ENCODE measurements around the gene LIPG. TPM values are rescaled to one million over a fixed set of nuclear protein-coding genes. Genes with fewer than 3 reads are reported as not detected.

Gene LIPG
- total and polyA plus RNA-seq, 2 experiments from 2014 or later = 43.4 to 85.2 TPM

DNA sequence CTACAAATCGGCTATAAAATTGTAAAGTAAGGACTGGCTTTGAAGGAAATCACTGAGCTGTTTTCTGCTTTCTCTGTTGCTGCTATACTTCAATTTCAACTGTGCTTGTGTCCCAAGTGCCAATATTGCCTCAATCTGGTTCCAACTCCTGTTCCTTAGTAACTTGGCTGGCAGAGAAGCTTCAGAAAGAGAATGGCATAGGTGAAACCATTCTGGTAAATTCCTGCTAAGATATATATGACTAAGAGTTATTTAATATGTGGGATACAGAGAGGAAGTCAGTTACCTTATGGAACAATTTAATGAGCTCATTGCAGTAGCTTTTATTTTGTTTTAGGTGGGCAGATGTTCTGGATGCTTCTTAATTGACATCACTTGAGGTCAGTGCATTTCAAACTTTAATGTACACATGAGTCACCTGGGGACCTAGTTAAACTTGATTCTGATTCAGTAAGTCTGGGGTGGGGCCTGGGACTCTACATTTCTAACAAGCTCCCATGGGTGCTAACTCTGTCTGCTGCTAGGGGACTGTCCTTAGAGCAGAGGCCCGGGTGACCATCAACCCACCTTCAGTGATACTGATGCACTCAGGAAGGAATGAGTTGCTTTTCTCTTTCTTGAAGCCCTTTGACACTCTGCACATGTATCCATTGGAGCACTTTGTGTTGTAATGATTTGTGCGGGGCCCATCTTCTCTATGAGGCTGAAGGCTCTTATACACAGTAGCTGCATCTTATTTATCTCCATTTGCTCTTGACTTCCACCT is 47.6 kb downstream of the LIPG start:
- Histone ChIP-seq H3K4me1 (ENCODE audit: insufficient read depth) (peaks cover 7% of the 10 kb centered on the region), H4K20me1 (ENCODE audit: insufficient read depth, poor library complexity, severe bottlenecking) (no peaks in the 10 kb centered on the region), H3K27ac (no peak overlapping the region), H3K79me2 (no peaks in the 10 kb centered on the region), H3K4me2 (no peak overlapping the region), H3K36me3 (replicated peaks; ENCODE audit: insufficient read depth, low read depth) (no peaks in the 10 kb centered on the region), H2AFZ (no peak overlapping the region), H3K9me2 (replicated peaks; ENCODE audit: insufficient read depth) (no peaks in the 10 kb centered on the region), H3K4me3 (no peak overlapping the region), H3K9me3 (ENCODE audit: low read depth) (no peaks in the 10 kb centered on the region), H3K27me3 (no peaks in the 10 kb centered on the region)
- no peak for TF ChIP-seq EZH2phosphoT487 (IDR thresholded peaks at IDR 0.05; ENCODE audit: low read depth, severe bottlenecking, unreplicated experiment)
- TF ChIP-seq EZH2 (IDR thresholded peaks at IDR 0.05; ENCODE audit: borderline replicate concordance) = no peak
- TF ChIP-seq, protein P1, sequence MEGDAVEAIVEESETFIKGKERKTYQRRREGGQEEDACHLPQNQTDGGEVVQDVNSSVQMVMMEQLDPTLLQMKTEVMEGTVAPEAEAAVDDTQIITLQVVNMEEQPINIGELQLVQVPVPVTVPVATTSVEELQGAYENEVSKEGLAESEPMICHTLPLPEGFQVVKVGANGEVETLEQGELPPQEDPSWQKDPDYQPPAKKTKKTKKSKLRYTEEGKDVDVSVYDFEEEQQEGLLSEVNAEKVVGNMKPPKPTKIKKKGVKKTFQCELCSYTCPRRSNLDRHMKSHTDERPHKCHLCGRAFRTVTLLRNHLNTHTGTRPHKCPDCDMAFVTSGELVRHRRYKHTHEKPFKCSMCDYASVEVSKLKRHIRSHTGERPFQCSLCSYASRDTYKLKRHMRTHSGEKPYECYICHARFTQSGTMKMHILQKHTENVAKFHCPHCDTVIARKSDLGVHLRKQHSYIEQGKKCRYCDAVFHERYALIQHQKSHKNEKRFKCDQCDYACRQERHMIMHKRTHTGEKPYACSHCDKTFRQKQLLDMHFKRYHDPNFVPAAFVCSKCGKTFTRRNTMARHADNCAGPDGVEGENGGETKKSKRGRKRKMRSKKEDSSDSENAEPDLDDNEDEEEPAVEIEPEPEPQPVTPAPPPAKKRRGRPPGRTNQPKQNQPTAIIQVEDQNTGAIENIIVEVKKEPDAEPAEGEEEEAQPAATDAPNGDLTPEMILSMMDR (IDR thresholded peaks at IDR 0.05; ENCODE audit: poor library complexity) = no peak
- DNase-seq (ENCODE audit: low spot score) = no peak
- WGBS (ENCODE audit: low lambda C conversion rate, missing lambda C conversion rate) = 96% methylated on average over 2 of the region's 3 CpGs

DNA sequence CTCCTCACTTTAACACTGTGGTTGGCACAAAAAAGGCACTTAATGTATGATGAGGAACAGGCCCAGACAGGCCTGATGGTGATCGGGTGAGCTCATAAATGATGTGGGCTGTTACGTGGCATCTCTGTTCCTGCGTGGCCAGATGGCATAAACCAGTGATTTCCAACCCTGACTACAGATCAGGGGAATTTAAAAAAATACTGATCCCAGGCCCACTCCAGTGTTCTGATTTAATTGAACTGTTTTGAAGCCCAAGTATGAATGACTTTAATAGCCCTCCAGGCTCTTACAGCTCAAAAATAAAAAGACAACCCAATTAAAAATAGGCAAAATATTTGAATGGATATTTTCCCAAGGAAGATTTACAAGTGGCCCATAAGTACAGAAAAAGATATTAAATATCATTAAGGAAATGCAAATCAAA is 48.2 kb downstream of the LIPG start:
- H3K27ac ChIP-seq = no peak overlapping the region
- no peaks in the 10 kb centered on the region for H3K27me3 ChIP-seq
- H4K20me1 ChIP-seq (ENCODE audit: insufficient read depth, poor library complexity, severe bottlenecking) = no peaks in the 10 kb centered on the region
- no peak for DNase-seq (ENCODE audit: low spot score)
- H3K9me2 ChIP-seq (replicated peaks; ENCODE audit: insufficient read depth) = no peaks in the 10 kb centered on the region
- no peak overlapping the region for H3K4me2 ChIP-seq
- no peak for TF ChIP-seq EZH2 (IDR thresholded peaks at IDR 0.05; ENCODE audit: borderline replicate concordance)
- TF ChIP-seq EZH2phosphoT487 (IDR thresholded peaks at IDR 0.05; ENCODE audit: low read depth, severe bottlenecking, unreplicated experiment) = no peak
- TF ChIP-seq, protein P1 (IDR thresholded peaks at IDR 0.05; ENCODE audit: poor library complexity) = no peak
- 89% methylated on average over 3 of the region's 3 CpGs for WGBS (ENCODE audit: low lambda C conversion rate, missing lambda C conversion rate)
- no peak overlapping the region for H2AFZ ChIP-seq
- H3K79me2 ChIP-seq = no peaks in the 10 kb centered on the region
- no peak overlapping the region for H3K4me3 ChIP-seq
- no peaks in the 10 kb centered on the region for H3K36me3 ChIP-seq (replicated peaks; ENCODE audit: insufficient read depth, low read depth)
- peaks cover 7% of the 10 kb centered on the region for H3K4me1 ChIP-seq (ENCODE audit: insufficient read depth)
- H3K9me3 ChIP-seq (ENCODE audit: low read depth) = no peaks in the 10 kb centered on the region

DNA sequence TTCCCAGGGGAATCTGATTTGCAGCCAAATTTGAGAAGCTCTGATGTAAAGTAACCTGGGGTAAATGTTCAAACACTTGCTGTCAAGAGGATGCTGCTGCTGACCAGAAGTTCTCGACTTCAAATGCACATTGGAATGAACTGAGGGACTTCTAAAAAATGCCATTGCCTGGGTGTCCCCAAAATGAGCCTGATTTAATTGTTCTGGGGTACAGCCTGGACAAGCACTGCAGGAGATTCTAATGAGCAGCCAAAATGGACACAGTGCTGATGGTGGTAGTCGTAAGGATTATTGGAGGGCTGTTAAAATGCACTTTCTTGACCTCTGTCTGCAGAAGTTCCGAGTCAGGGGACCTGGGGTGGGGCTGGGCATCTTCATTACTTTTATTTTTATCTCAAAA is 49.5 kb downstream of the LIPG start:
- no peak overlapping the region for H3K27ac ChIP-seq
- H4K20me1 ChIP-seq (ENCODE audit: insufficient read depth, poor library complexity, severe bottlenecking) = no peaks in the 10 kb centered on the region
- no peaks in the 10 kb centered on the region for H3K36me3 ChIP-seq (replicated peaks; ENCODE audit: insufficient read depth, low read depth)
- no peak for DNase-seq (ENCODE audit: low spot score)
- H3K9me3 ChIP-seq (ENCODE audit: low read depth) = no peaks in the 10 kb centered on the region
- no peaks in the 10 kb centered on the region for H3K9me2 ChIP-seq (replicated peaks; ENCODE audit: insufficient read depth)
- no peak overlapping the region for H3K4me3 ChIP-seq
- H3K27me3 ChIP-seq = no peaks in the 10 kb centered on the region
- peaks cover 7% of the 10 kb centered on the region for H3K4me1 ChIP-seq (ENCODE audit: insufficient read depth)
- H2AFZ ChIP-seq = no peak overlapping the region
- no peaks in the 10 kb centered on the region for H3K79me2 ChIP-seq
- TF ChIP-seq, protein P1 (IDR thresholded peaks at IDR 0.05; ENCODE audit: poor library complexity) = no peak
- TF ChIP-seq EZH2phosphoT487 (IDR thresholded peaks at IDR 0.05; ENCODE audit: low read depth, severe bottlenecking, unreplicated experiment) (no peak), EZH2 (IDR thresholded peaks at IDR 0.05; ENCODE audit: borderline replicate concordance) (no peak)
- no peak overlapping the region for H3K4me2 ChIP-seq
- 87% methylated on average over 3 of the region's 3 CpGs for WGBS (ENCODE audit: low lambda C conversion rate, missing lambda C conversion rate)
